OCI-LY1 (cell line): ENCODE data around the gene E2F4.
A peak's percentile ranks its signal among the peaks of the same experiment; 100 is the strongest.

Experiments
- H2AFZ ChIP-seq: fragments of 200-600 bp; sonication (generic), shearing (Covaris generic); 2 replicates; pipeline ENCODE4 v1.6.0; 2014; ENCODE audit warnings: antibody characterized with exemption, mild to moderate bottlenecking, low read length
- H3F3A ChIP-seq: fragments of 200-600 bp; sonication (generic), shearing (Covaris generic); 2 replicates; pipeline ENCODE4 v1.6.0; 2014; ENCODE audit warnings: mild to moderate bottlenecking, antibody characterized with exemption, low read length, moderate library complexity; ENCODE audit not compliant: insufficient read depth
- H3K27ac ChIP-seq: fragments of 200-600 bp; sonication (generic); 2 replicates; pipeline ENCODE4 v1.5.1; 2014; ENCODE audit warnings: low read length, mixed run types, mild to moderate bottlenecking, low read depth; ENCODE audit not compliant: poor library complexity, severe bottlenecking
- H3K27me3 ChIP-seq: fragments of 200-600 bp; sonication (generic); 2 replicates; pipeline ENCODE4 v1.6.0; 2014; ENCODE audit warnings: antibody characterized with exemption, mild to moderate bottlenecking, low read length, moderate library complexity; ENCODE audit not compliant: insufficient read depth
- H3K36me3 ChIP-seq: fragments of 200-600 bp; sonication (generic); 2 replicates; pipeline ENCODE4 v1.6.1; 2014; ENCODE audit warnings: mild to moderate bottlenecking, antibody characterized with exemption, low read length, moderate library complexity, mixed read lengths; ENCODE audit not compliant: insufficient read depth
- H3K4me1 ChIP-seq: fragments of 200-600 bp; sonication (generic); 2 replicates; pipeline ENCODE4 v1.5.1; 2014; ENCODE audit warnings: mild to moderate bottlenecking, low read length, moderate library complexity; ENCODE audit not compliant: insufficient read depth, severe bottlenecking
- H3K4me2 ChIP-seq: fragments of 200-600 bp; sonication (generic), shearing (Covaris generic); 2 replicates; pipeline ENCODE4 v1.6.1; 2014; ENCODE audit warnings: low read length
- H3K4me3 ChIP-seq: fragments of 200-600 bp; sonication (generic); 2 replicates; pipeline ENCODE4 v1.5.1; 2014; ENCODE audit warnings: low read length, low read depth, mild to moderate bottlenecking, mixed read lengths; ENCODE audit not compliant: poor library complexity, severe bottlenecking
- H3K79me2 ChIP-seq: fragments of 200-600 bp; shearing (Covaris generic); 2 replicates; pipeline ENCODE4 v1.6.1; 2016; ENCODE audit warnings: mixed run types, low read length, mixed read lengths; ENCODE audit not compliant: insufficient read depth
- H3K9ac ChIP-seq: fragments of 200-600 bp; sonication (generic), shearing (Covaris generic); 2 replicates; pipeline ENCODE4 v1.6.1; 2014; ENCODE audit warnings: mild to moderate bottlenecking, low read length, mixed read lengths
- H3K9me2 ChIP-seq: fragments of 200-600 bp; sonication (generic), shearing (Covaris generic); 2 replicates; pipeline ENCODE4 v1.6.1; 2014; ENCODE audit warnings: low read depth, mild to moderate bottlenecking, low read length, mixed read lengths
- H3K9me3 ChIP-seq: fragments of 200-600 bp; shearing (Covaris generic); 2 replicates; pipeline ENCODE4 v1.6.1; 2014; ENCODE audit warnings: low read length, mixed read lengths
- H4K20me1 ChIP-seq: fragments of 200-600 bp; sonication (generic), shearing (Covaris generic); 2 replicates; pipeline ENCODE4 v1.6.0; 2016; ENCODE audit warnings: mild to moderate bottlenecking, low read length; ENCODE audit not compliant: insufficient read depth
- CTCF ChIP-seq: fragments of 200-600 bp; sonication (generic), shearing (Covaris generic); IDR thresholded peaks from 2 replicates; pipeline ENCODE4 v1.5.1; 2017; ENCODE audit warnings: mild to moderate bottlenecking, antibody characterized with exemption, low read length, moderate library complexity, mixed read lengths
- EZH2 ChIP-seq: fragments of 200-600 bp; sonication (generic), shearing (Covaris generic); IDR thresholded peaks from 2 replicates; pipeline ENCODE4 v1.8.0; 2017; ENCODE audit warnings: borderline replicate concordance, mixed run types, mild to moderate bottlenecking, antibody characterized with exemption, low read length, moderate library complexity, mixed read lengths

The E2F4 gene

GRCh38 chr16:67174706-67175231 lies 17.2 kb upstream of the E2F4 start:
- H4K20me1 ChIP-seq: no peaks in the 10 kb centered on the region
- no peak overlapping the region for H3K9ac ChIP-seq
- H2AFZ ChIP-seq: no peak overlapping the region

GRCh38 chr16:67176662-67177061 lies 15.3 kb upstream of the E2F4 start:
- H3K4me3 ChIP-seq: no peak overlapping the region
- no peak overlapping the region for H3K4me2 ChIP-seq
- peaks cover 22% of the 10 kb centered on the region for H3K4me1 ChIP-seq
- H3K36me3 ChIP-seq: no peaks in the 10 kb centered on the region
- H3K79me2 ChIP-seq: no peaks in the 10 kb centered on the region
- no peaks in the 10 kb centered on the region for H3K9me3 ChIP-seq
- H2AFZ ChIP-seq: no peak overlapping the region
- H3K27me3 ChIP-seq: peaks cover 11% of the 10 kb centered on the region; the same call in 1 of the 2 replicates
- no peak for TF ChIP-seq CTCF
- TF ChIP-seq EZH2: no peak
- H3F3A ChIP-seq: no peaks in the 10 kb centered on the region
- H3K9ac ChIP-seq: no peak overlapping the region
- no peak overlapping the region for H3K27ac ChIP-seq
- H3K9me2 ChIP-seq: no peaks in the 10 kb centered on the region
- H4K20me1 ChIP-seq: no peaks in the 10 kb centered on the region

More at GRCh38 chr16:67174706-67175231, 17.2 kb upstream of the E2F4 start:
- Histone ChIP-seq H3K79me2 (no peaks in the 10 kb centered on the region), H3K4me1 (peaks cover 32% of the 10 kb centered on the region), H3K4me2 (peak overlapping the region; percentile 54), H3K4me3 (peak overlapping the region; percentile 47), H3F3A (no peaks in the 10 kb centered on the region), H3K9me2 (no peaks in the 10 kb centered on the region), H3K9me3 (no peaks in the 10 kb centered on the region), H3K27ac (no peak overlapping the region), H3K27me3 (peaks cover 11% of the 10 kb centered on the region; the same call in 1 of the 2 replicates), H3K36me3 (no peaks in the 10 kb centered on the region)
- TF ChIP-seq CTCF: no peak
- TF ChIP-seq EZH2: no peak

- no peaks in the 10 kb centered on the region for H3K9me3 ChIP-seq
- H3K27me3 ChIP-seq: peaks cover 11% of the 10 kb centered on the region; the same call in 1 of the 2 replicates
- no peaks in the 10 kb centered on the region for H4K20me1 ChIP-seq
- H3K4me3 ChIP-seq: peak overlapping the region; percentile 55
- H3K9me2 ChIP-seq: no peaks in the 10 kb centered on the region
- H3K4me1 ChIP-seq: peaks cover 30% of the 10 kb centered on the region
- peak overlapping the region; percentile 31; the same call in 1 of the 2 replicates for H3K9ac ChIP-seq
- TF ChIP-seq EZH2 (no peak), CTCF (no peak)
- H2AFZ ChIP-seq: no peak overlapping the region
- H3K4me2 ChIP-seq: peak overlapping the region; percentile 81
- no peak overlapping the region for H3K27ac ChIP-seq
- H3F3A ChIP-seq: no peaks in the 10 kb centered on the region
- H3K36me3 ChIP-seq: no peaks in the 10 kb centered on the region
- H3K79me2 ChIP-seq: no peaks in the 10 kb centered on the region
Observed at GRCh38 chr16:67177743-67178699, 13.9 kb upstream of the E2F4 start.
